HepG2 (cell line): ENCODE data around the gene C11orf91. TPM values are rescaled to one million over a fixed set of nuclear protein-coding genes. Genes with fewer than 3 reads are reported as not detected.

Experiments
- HINFP ChIP-seq: sonication (generic); formaldehyde crosslinking; IDR thresholded peaks from 2 replicates; pipeline ENCODE4 v1.4.0; 2020; ENCODE audit warnings: low read depth, mild to moderate bottlenecking, missing genetic modification reagents
- MAFK ChIP-seq, 2 experiments: IDR thresholded peaks in 1 of 2; conservative IDR thresholded peaks in 1 of 2; 2 replicates each; pipeline ENCODE4 v1.6.1; 2011; ENCODE audit warnings: improper control_type of control experiment in 2 of 2, low read length in 2 of 2
- PAX8 ChIP-seq: sonication (generic); formaldehyde crosslinking; IDR thresholded peaks from 2 replicates; pipeline ENCODE4 v1.8.0; 2022; ENCODE audit warnings: mild to moderate bottlenecking, missing genetic modification reagents, borderline replicate concordance
- SP4 ChIP-seq: sonication (generic); formaldehyde crosslinking; IDR thresholded peaks from 2 replicates; pipeline ENCODE4 v1.8.1; 2023; ENCODE audit warnings: mild to moderate bottlenecking, missing genetic modification reagents
- TFE3 ChIP-seq: IDR thresholded peaks from 2 replicates; pipeline ENCODE4 v1.6.1; 2016
- ZNF383 ChIP-seq: sonication (generic); formaldehyde crosslinking; IDR thresholded peaks from 2 replicates; pipeline ENCODE4 v1.4.0; 2020; ENCODE audit warnings: missing genetic modification reagents, mild to moderate bottlenecking, borderline replicate concordance
- ZNF704 ChIP-seq: sonication (generic); formaldehyde crosslinking; IDR thresholded peaks from 2 replicates; pipeline ENCODE4 v1.8.1; 2023; ENCODE audit warnings: mild to moderate bottlenecking, inconsistent platforms, moderate library complexity, missing genetic modification reagents, borderline replicate concordance
- ZNF724P ChIP-seq: sonication (generic); formaldehyde crosslinking; IDR thresholded peaks from 2 replicates; pipeline ENCODE4 v1.8.0; 2022; ENCODE audit warnings: missing genetic modification reagents, borderline replicate concordance
- ZNF839 ChIP-seq: sonication (generic); formaldehyde crosslinking; IDR thresholded peaks from 2 replicates; pipeline ENCODE4 v1.4.0; 2020; ENCODE audit warnings: missing genetic modification reagents, mild to moderate bottlenecking, borderline replicate concordance
- polyA plus RNA-seq, 8 experiments: library from polyadenylated mRNA; depleted of rRNA in 3 of 8; stranded (reverse) in 7 of 8; unstranded in 1 of 8; fragments of >200 nt; fragmentation: Illumina TruSeq in 4 of 8; extraction: Trizol in 4 of 8; gene quantifications; 2 replicates each; pipeline versions ENCODE4 v1.2.1 to v1.2.3, GENCODE V29; 2011 to 2016; ENCODE audit warnings: low read depth in 4 of 8, missing spikeins in 1 of 8, mixed read lengths in 1 of 8; ENCODE audit not compliant: insufficient read depth in 1 of 8
- total RNA-seq, 5 experiments: library from RNA; depleted of rRNA; stranded (reverse); fragments of >200 nt; fragmentation: Illumina TruSeq; extraction: Trizol; gene quantifications; 2 replicates each; pipeline ENCODE4 v1.2.3, GENCODE V29; 2016; ENCODE audit warnings: low read depth in 1 of 5
- TF ChIP-seq, protein P1 (sequence below): sonication (generic); formaldehyde crosslinking; IDR thresholded peaks from 2 replicates; pipeline ENCODE4 v1.5.1; 2020; ENCODE audit warnings: mild to moderate bottlenecking, missing genetic modification reagents

C11orf91 gene
- total and polyA plus RNA-seq, 2 of the 13 experiments (the other 11 are each of a cell fraction or from before 2014, with no cell fraction given): 0.35 TPM; not detected in 1

- TF ChIP-seq ZNF383 (CRISPR knock-in tag) (no peak), ZNF839 (CRISPR knock-in tag) (no peak), ZNF704 (CRISPR knock-in tag) (no peak), ZNF724P (CRISPR knock-in tag) (no peak), PAX8 (CRISPR knock-in tag) (no peak), TFE3 (CRISPR knock-in tag) (no peak), SP4 (CRISPR knock-in tag) (no peak), HINFP (CRISPR knock-in tag) (no peak), MAFK (conservative IDR thresholded peaks at IDR 0.05 in 1 of 2, IDR thresholded peaks at IDR 0.05 in 1 of 2; ENCODE audit: low read length in 2 of 2) (no peak)
- TF ChIP-seq, protein P1, sequence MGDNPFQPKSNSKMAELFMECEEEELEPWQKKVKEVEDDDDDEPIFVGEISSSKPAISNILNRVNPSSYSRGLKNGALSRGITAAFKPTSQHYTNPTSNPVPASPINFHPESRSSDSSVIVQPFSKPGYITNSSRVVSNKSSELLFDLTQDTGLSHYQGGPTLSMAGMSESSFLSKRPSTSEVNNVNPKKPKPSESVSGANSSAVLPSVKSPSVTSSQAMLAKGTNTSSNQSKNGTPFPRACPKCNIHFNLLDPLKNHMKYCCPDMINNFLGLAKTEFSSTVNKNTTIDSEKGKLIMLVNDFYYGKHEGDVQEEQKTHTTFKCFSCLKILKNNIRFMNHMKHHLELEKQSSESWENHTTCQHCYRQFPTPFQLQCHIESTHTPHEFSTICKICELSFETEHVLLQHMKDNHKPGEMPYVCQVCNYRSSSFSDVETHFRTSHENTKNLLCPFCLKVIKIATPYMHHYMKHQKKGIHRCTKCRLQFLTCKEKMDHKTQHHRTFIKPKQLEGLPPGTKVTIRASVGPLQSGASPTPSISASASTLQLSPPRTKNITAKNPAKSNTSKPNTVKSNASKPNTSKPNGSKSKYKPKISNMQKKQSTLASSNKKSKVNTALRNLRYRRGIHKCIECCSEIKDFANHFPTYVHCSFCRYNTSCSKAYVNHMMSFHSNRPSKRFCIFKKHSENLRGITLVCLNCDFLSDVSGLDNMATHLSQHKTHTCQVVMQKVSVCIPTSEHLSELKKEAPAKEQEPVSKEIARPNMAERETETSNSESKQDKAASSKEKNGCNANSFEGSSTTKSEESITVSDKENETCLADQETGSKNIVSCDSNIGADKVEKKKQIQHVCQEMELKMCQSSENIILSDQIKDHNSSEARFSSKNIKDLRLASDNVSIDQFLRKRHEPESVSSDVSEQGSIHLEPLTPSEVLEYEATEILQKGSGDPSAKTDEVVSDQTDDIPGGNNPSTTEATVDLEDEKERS: no peak
Observed at GRCh38 chr11:33703788-33704187, 3.2 kb upstream of the C11orf91 start (continued).
